Stimulated activated CD8-positive, alpha-beta memory T cell treated with anti-CD3 and anti-CD28 coated beads, Interleukin-15, amount 100 ng/mL, for 24 hours (primary cell): ENCODE measurements around the gene ZBTB40.

Experiments
- DNase-seq: peaks from one replicate; pipeline ENCODE4 v3.0.0-alpha.2; 2020; ENCODE audit warnings: low read depth

Gene ZBTB40

DNA sequence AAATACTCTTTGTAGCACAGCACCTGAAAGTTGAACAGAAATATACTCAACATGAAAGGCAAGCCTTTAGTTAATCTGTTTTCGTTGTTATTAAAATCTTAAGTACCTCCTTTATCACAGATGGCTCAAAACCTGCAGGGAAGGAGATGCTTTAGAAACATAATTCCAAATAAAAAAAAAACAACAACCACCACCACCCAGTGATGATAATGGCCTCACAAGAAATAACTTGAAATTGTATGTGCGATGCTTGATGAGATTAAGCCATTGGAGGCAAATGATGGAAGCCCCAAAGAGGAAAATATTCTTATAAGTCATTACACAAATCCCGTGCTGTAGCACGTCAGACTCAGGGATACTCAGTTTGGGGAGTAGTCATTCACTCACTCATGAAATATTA, 24.9 kb upstream of the ZBTB40 start:
- no peak for DNase-seq

DNA sequence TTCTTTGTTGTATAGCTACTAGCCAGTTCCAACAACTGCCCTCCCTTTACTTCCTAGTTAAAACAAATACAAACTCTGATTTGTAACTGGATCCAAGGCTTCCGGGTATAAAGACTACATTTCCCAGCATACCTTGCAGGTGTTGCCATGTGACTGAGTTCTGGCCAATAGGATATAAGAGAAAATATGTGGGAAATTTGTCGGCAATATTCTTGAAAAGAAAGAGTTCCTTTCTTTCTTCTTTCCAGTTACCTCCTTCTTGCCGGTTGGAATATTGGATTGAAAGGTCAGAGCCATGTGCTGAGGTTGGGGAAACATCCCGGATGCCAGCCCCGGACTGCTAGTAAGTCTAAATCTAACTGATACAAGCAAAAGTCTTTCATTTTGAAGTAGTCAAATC, 23.0 kb upstream of the ZBTB40 start:
- no peak for DNase-seq

DNA sequence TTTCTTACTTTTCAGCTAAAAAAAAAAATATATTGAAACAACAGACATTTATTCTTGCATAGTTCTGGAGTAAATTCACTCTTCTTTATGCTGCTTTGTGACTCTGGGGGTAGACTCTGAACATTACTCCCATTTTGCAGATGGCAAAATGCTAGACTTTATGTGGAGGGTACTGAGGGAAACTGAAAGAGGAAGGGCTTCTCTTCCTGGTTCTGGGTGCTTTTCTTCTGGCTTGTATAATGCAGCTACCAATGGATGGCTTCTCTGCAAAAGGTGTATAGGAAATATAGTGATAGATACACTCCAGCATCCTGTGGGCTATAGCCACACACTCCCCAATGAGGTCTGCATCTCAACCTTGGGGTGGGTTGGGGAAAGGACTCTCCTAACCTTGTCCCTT, 19.7 kb upstream of the ZBTB40 start:
- DNase-seq = no peak

DNA sequence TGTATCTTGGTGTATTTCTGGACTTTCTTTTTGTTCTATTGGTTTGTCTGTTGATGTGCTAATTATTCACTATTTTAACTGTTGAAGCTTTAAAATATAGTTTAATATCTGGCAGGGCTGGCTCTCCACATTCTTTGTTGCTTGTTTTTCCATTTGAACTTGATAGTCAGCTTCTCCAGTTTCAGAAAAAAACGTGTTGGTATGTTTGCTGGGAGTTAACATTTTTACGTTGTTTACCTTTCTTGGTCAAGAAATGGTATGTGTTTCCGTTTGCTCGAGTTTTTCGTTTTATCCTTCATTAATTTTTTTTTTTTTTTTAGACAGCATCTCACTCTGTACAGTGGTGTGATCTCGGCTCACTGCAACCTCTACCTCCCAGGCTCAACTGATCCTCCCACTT, 16.9 kb upstream of the ZBTB40 start:
- DNase-seq = no peak

DNA sequence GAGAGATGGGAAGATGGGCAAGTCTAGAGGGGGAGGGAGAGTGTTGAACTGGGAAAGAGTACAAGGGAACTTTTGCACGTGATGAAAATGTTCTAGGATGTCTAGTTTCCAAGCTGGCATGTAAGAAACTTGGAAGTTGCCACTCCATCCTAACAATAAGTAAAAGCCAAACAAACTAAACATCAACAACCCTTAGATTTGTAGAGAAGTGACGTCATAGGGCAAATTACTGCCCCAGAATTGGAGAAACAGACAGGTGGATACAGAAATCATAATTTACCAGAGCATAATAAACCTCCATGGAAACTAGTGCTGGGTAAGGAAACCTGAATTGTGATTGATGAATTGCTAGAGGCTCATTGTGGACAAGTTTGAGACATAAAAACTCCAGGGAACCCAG, 14.7 kb upstream of the ZBTB40 start:
- no peak for DNase-seq

DNA sequence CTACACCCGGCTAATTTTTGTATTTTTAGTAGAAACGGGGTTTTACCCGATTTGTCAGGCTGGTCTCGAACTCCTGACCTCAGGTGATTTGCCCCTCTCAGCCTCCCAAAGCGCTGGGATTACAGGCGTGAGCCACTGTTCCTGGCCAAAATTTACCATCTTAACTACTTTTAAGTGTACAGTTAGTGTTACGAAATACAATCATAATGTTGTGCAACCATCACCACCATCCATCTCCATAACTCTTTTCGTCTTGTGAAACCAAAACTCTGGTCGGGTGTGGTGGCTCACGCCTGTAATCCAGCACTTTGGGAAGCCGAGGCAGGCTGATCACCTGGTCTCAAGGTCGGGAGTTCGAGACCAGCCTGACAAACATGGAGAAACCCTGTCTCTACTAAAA, 14.1 kb upstream of the ZBTB40 start:
- no peak for DNase-seq

DNA sequence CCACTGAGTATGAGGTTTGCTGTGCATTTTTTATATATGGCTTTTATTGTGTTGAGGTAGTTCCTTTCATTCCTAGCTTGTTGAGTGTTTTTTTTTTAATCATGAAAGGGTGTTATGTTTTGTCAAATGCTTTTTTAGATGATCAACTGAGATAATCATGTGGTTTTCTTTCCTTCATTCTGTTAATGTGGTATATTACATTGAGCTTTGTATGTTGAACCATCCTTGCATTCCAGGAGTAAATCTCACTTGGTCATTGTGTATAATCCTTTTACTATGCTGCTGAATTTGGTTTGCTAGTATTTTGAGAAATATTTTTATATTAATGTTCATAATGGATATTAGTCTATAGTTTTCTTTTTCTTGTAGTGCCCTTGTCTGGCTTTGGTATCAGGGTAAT, 11.1 kb upstream of the ZBTB40 start:
- no peak for DNase-seq

DNA sequence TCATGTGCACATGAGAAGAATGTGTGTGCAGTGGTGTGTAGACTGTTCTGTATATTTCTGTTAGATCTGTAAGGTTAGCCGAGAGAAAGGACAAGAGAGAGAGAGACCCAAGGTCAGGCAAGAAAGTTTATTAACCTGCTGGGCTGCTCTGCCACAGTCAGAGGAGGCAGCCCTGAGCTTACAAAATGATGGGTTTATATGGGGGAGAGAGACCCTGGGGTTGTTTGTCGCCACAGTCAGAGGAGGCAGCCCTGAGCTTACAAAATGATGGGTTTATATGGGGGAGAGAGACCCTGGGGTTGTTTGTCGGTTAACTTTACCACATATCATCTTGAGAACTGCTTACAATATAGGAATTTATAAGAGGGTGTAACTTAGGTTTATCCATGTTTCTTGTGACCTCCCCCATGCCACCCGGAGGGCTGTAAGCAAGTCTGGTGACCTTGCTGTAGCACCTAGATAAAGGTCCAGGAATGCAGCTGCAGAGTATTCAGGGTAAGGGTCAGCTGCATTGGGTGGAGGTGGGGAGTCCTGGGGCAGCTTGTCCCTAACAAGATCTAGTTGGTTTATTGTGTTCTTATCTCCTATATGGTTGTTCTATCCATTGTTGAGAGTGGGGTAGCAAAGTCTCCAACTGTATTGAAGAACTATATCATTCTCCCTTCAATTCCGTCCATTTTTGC, 9.3 kb upstream of the ZBTB40 start:
- DNase-seq = no peak

DNA sequence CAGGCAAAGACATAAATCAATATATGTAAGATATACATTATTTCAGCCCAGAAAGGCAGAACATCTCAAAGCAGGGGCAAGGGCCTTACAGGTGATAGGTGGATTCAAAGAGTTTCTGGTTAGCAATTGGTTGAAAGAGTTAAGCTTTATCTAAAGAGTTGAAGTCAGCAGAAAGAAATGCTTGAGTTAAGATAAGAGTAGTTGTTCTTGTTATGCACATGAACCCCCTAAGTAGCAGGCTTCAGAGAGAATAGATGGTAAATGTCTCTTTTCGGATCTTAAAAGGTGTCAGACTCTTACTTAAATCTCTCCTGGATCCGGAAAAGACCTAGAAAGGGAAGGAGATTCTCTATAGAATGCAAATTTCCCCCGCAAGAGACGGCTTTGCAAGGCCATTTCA, 8.3 kb upstream of the ZBTB40 start:
- no peak for DNase-seq

DNA sequence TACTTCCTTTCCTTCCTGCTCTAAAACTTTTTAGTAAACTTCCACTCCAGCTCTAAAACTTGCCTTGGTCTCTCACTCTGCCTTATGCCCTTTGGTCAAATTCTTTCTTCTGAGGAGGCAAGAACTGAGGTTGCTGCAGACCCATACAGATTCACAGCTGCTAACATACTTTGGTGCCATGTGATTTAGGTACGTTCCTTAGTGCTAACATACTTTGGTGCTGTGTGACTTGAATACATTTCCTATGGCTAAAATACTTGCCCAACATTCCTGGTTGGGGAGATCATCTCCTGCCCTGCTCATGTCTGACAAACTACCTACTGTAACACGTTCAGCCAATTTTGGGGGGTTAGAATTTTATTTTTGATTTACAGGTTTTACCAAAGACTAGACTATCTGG, 6.8 kb upstream of the ZBTB40 start:
- no peak for DNase-seq

DNA sequence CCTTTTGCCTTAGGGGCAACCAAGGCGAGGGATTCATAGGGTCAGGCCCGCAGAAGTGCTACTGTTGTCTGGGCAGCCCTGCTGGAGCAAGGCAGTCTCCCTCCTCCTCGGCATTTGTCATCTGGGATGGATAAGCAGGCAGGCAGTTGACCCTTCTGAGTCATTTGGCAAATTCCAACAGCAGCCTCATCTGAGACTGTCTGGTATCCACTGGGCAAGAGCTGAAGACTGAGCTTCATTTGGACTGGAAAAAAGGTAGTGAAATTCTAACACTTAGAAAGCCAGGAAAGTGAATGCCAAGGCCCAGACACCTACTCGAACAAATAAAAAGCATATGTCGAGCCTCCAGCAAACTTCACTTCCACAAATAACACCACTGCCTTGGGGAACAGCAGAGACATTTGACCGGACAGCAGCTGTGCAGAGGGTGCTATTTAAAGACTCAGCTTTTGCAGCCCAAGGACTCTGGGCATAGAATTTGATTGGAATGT, 4.0 kb upstream of the ZBTB40 start:
- DNase-seq = no peak

DNA sequence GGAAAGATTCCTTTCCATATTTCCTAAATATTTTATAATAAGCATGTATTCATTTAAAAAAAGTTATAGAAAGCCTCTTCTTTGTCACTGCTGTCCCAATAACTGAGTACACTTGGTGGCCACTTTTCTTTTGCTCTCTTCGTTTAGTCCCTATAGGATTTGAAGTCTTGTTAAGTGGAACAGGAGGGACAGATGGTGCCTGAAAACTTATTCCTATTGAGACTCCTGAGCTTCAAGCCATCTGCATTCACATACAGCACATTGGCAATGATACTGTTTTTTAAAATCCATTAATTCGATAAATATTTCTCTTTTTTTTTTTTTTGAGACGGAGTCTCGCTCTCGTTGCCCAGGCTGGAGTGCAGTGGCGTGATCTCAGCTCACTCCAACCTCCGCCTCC, 2.0 kb upstream of the ZBTB40 start:
- DNase-seq = no peak

DNA sequence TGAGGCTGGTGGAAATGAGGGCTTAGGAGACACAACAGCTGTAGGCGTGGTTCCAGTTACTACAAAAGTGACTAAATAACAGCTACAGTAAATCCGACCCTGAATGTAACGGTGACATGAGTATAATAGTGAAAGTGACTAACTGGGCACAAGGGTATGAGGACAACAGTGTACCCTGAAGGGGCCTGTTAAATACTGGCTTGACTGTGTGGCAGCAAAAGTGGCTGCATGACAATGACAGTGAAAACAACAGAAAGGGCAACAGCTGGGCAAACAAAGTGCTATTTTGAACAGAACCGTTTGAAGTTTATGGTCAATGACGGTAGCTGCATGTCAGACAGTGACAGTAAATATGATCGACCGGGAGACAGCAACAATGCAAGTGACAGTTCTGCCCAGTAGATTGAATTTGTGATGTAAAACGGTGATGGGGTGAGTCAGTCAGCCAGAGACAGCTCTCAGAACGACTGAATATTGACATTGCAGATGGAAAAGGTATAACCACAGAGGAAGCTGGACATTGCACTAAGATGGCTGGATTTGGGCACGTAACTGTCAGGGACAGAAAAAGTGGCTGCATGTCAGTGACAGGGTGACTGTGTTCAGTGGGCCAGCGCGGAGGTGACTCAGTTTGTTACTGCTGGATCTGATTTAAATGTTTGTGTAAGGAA, 1.2 kb upstream of the ZBTB40 start:
- no peak for DNase-seq

DNA sequence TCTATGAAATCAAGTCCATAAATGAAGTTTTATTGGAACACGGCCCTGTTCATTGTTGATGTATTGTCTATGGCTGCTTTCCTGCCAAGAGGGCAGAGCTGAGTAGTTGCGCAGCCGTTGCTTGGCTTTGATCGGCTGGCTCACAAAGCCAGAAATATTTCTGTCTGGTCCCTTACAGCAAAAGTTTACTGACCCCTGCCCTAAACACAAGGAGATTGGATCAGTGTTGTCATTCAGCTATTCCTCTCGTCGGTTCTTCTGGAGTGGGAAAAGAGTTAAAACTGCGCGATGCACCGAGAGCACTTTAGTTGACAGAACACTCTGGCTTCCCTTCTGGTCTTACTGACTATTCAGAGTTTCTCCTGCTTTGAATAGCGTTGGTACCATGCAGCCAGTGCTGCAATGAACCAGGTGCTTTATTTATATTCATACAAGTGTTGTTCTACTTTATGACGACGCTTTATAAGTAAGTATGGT, 868 bp downstream of the ZBTB40 start:
- no peak for DNase-seq

DNA sequence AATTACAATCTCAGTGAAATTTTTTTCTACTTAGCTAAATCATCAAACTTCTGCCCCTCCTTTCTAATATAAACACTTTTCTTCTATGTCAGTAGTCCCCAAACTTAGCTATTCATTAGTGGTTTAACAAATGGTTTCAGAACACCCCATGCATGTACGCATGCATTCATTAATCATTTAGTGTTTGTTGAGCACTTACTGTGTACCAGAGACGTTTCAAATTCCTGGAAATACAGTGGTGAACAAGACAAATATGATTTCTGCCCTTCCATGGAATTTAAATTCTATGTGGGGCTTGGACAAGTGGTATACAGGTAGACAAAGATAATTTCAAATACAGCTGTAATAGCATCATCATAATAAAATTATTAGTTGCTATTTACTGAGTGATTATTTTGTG, 1.5 kb downstream of the ZBTB40 start:
- no peak for DNase-seq

DNA sequence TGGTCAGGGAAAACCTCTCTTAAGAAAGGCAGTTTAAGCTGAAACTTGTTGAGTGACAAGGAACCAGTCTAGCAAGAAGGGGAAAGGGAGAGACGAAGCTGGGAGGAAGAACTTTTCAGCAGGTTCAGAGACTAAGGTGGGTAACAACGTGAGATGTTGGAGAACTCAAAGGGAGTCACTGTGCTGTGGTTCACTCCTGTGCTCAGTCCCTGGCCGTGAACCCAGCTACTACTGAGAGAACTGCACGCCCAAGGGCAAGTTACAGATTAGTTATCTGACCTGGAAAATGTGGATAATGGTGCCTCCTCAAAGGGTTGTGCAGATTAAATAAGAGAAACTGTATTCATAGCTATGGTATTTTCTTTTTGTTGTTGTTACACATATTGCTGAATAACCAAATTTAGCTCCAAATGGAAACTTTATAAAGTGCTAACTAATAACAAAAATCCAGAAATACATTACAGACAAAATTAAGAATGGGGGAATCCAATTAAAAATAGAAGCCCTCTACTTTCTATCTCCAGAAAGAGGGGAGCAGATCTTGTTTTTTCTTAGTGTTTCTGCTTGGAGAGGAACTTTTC, 2.9 kb downstream of the ZBTB40 start:
- DNase-seq = no peak

DNA sequence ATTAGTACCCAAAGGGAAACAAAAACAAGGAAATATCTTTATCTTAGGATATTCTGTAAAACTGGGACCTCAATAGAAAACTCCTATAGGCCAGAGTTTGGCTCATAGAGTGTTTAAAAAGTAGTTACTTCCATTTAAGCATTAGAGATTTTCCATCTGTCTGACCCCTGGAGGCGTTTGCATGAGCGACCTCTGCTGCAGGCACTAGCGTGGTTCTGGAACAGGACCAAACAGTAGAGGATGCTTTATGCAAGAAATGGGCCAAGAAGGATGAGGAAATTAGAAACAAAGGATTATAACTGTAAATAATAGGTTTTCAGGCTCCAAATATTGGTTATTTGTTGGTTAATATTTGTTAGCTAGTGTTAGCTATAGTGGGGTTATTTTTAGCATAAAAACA, 5.7 kb downstream of the ZBTB40 start:
- DNase-seq = no peak

DNA sequence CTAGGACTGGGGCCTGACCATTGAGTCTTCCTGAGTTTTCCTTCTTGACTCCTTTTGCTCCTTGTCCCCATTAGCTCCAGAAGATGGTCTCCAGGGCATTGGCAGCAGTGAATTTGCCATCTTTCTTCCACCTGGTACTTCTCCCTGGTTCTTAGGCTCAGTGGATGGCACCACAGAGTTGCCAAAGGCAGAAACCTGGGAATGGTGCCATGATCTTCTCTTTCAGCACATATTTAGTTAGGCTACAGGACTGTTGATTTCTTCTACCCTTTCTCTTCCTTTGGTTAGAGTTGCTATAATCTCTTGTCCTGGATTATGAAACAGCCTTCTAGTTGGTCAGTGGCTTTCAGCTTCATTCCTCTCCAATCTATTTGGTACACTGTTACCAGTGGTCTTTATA, 6.2 kb downstream of the ZBTB40 start:
- no peak for DNase-seq

DNA sequence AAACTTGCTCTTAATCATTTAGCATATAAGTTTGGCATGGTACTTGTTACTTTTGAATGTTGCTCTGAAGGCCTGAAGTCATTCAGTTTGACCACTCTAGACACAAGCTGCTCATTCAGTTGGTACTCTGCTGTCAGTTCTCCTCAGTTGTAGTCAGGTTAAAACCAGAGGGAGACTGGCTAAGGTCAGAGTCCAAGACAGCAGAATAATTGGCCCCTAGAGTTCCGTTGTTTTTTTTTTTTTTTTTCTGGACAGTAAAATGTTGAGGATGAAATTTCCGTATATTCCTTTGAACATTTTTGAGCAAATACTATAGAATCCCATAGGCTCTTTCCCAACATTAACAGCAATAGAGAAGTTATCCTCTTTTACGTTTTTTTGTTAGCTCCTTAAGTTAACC, 9.4 kb downstream of the ZBTB40 start:
- DNase-seq = no peak

DNA sequence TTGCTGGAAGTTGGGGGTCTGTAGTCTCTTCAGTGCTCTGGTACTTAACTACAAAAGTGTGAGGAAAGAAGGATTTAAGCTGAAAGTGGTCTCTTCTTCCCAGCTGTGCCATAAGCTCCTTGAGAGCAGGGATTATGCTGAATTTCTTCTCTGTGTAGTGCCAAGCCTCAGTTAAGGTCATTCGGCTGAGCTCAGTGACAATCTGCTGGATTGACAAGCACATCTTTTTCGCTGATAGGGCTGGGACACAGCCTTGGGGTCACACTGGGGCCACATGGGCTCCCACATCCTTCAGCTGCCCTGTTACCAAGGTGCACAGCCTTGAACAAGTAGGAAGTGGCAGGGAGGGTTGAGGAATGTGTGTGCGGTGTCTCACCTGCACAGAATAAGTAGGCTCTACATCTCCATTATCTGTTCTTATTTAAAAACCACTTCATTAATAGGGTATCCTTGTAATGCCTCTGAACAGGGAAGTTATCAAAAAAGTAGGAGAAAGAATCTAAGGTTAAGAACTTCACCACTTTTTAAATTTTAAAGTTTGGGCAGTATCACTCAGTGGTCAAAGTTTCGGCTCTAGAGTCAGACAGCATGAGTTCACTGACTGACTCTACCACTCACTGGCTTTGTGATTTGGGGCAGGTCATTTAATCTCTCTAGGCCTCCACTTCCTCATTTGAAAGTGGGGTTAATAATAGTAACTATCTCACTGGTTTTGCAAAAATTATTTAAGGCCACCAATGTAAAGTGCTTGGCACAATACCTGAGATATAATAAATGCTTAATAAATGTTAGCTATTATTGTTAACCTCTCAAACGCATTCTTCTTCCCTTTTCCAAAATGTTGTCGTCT, 10.3 kb downstream of the ZBTB40 start:
- no peak for DNase-seq

DNA sequence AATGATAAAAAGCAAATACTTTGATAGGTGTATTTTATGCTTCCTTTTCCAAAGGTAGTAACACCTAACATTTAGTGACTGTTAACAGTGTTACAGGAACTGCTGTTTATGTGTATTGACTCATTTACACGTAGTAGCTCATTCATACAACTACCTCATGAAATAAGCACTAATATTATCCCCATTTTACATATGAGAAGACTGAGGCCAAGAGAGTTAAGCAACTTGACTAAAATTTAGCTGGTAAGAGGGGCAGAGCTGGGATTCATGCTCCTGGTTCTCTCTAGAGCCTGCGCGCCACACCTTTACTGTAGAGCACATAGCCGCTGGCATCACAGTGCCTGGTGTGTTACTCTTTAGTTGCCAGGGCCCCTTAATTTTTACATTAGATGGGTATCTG, 11.3 kb downstream of the ZBTB40 start:
- DNase-seq = no peak

DNA sequence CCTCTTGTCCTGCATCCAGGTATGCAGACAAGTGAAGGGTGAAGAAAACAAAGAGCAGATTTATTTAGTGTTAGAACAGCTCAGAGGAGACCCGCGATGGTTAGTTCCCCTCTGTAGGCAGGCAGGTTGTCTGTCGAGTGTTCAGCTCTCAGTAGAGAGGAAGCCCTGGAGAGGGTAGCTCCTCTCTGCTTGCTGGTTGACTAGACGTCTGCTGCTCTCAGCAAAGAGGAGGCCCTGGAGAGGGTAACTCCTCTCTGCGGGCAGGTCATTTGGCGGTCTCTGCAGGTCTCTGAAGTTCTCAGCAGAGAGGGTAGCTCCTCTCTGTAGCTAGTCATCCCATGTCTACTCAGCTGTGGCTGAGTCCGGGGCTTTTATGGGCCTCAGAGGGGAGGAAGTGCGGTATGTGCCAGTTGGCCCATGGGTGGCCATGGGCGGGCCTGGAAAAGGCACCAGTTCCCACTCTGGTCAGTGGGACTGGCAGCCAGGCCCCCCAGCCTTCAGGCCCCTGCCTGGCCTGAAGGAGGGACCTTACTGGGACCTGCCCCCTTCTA, 13.4 kb downstream of the ZBTB40 start:
- no peak for DNase-seq
